Ramos (cell line): ENCODE measurements around the gene PPARA.

Experiments used
- in situ Hi-C: fragments of 300-500 bp; cut with MboI; formaldehyde crosslinking; loops from one replicate; pipeline ENCODE4 v1.14.3; 2022; ENCODE audit warnings: low sequenced_read_pairs; ENCODE audit not compliant: unreplicated experiment

The PPARA gene

DNA sequence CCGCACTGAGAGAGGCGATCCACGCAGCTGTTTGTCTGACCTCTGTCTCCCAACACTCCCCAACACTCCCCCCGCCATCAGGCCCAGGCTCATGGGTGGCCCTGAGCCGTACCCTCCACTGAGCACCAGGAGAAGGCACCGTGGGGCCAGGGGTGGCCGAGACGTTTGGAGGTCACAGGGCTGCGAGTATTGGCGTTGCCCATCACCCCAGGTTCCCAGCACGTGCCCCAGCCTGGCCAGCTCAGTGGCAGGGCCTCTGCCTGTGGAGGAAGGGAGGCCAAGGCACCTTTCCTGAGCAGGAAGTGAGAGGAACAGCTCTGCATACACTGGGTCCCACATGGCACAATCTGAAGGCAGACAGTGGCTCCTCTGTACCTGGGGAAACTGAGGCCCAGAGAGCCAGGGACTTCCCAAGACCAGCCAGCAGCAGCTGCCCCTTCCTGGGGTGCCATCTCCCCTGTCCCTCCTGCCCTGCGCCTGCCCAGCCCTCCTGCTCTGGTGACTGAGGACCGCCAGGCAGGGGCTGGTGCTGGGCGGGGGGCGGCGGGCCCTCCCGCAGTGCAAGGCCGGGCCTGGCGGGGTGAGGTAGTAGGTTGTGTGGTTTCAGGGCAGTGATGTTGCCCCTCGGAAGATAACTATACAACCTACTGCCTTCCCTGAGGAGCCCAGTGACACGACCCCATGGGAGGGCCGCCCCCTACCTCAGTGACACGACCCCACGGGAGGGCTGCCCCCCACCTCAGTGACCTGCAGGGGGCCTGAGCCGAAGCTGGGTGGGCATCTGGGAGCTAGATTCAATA, 37.0 kb upstream of the PPARA start:
- in situ Hi-C loops: loop anchor here (10.0 kb wide), 1 partner anchor 539 kb away; no protein-coding TSS in a partner anchor

GRCh38 chr22:46113910-46114517, 36.3 kb upstream of the PPARA start:
- in situ Hi-C loops: loop anchor here (10.0 kb wide), 1 partner anchor 539 kb away; no protein-coding TSS in a partner anchor

DNA sequence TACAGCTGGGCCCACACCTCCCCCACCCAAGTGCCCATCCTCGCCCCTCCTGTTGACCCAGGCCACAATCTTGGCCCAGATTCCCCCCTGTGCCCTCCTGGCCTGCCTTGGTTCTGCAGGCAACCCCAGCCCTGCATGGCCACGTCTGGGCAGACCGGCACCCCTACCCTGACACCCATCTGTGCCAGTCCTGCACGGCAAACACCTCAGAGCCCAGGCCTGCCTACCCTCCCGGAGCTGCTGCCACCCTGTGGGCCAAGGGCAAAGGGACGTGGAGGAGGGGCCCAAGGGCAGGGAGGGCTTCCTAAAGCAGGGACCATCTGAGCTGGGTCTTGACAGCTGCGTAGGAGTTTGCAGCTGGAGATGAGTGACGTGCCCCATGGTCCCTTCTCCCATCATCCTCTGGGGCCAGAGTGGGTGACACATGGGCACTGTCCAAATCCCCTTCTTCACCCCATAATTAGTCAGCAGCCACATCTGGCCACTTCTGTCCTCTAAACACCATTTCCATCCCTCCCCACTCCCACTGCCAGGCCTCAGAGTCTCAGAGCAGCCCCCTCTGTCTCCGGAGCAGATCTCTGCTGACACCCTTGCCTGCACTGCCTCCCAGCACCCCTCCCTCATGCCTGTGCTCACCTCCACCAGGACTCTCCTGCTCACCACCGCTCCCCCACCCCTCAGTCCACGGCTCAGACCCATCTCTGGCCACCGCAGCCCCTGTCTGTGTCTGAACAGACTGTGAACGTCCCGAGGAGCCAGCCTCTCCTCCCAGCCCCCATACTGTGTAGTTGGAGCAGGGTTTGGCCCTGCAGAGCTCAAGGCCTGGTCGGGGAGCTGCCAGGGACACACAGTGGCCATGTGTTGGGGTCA, 35.6 kb upstream of the PPARA start:
- in situ Hi-C loops: loop anchor here (5.0 to 10.0 kb wide), 2 partner anchors 107 to 540 kb away; no protein-coding TSS in a partner anchor

GRCh38 chr22:46115388-46115678, 35.0 kb upstream of the PPARA start:
- in situ Hi-C loops: loop anchor here (5.0 to 10.0 kb wide), 2 partner anchors 108 to 541 kb away; no protein-coding TSS in a partner anchor

DNA sequence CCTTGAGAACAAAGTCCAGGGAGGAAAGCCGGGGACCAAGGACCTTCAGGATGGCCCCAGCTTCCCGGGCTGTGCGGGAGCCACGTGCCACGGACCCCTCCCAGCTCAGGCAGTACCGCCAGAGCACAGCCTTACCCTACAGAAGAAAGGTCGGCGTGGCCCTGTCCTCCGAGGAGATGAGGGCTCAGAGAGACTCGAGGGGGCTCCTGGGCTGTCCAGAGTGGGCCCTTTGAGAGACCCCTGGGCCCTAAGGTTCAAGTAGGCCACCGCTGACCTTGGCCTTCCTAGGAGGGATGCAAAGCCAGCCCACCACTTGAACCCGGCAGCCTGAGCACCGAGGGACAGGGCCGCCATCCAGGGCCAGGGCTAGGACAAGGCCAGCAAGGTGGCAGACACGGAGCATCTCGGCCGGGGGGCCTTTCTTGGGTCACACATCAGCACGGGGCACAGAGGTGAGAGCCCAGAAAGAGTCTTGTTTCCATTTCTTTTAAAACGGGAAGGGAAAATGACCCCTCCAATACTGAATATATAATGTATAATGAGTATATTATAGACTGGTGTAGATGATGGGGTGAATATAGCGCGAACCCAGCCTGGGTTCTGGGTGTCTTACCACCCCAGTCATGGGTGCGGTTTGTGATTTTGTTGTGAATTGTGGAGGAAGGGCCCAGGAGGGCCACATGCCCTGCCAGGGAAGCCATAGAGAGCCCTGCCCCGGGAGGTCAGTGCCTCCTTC, 34.4 kb upstream of the PPARA start:
- in situ Hi-C loops: loop anchor here (5.0 to 10.0 kb wide), 2 partner anchors 109 to 541 kb away; no protein-coding TSS in a partner anchor

- in situ Hi-C loops: loop anchor here (5.0 to 10.0 kb wide), 2 partner anchors 109 to 542 kb away; no protein-coding TSS in a partner anchor
These were observed 33.8 kb upstream of the PPARA start for GRCh38 chr22:46116491-46116958.

- in situ Hi-C loops: loop anchor here (5.0 to 10.0 kb wide), 2 partner anchors 110 to 543 kb away; no protein-coding TSS in a partner anchor
These were observed 32.8 kb upstream of the PPARA start for GRCh38 chr22:46117206-46118199.

DNA sequence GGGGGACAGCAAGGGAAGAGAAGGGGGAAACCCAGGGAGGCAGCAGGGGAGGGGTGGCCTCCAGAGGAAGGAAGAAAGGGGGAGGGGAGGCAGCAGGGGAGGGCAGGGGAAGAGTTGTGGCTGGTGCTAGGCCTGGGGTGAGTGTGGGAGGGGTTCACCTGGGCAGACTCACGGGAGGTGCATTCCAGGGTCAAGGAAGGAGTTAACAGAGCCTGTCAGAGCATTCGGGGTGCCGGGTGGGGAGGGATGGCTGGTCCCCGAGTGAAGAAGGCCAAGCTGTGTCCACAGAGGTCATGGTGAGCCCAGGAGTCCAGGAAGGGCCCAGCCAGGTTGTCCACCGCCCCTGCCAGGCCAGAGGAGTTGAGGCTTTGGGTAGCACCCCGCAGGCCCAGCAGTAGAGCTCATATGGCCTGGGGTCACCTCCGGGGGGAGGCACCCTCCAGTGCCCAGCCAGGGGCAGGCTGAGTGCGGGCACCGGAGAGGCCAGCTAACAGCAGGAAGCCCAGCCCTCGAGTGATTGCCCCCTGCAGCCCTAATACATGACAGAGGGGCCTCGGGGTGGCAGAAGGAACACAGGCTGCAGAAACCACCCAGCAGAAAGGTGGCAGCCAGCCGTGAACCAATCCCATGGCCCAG, 31.1 kb upstream of the PPARA start:
- in situ Hi-C loops: loop anchor here (5.0 to 10.0 kb wide), 2 partner anchors 112 to 544 kb away; no protein-coding TSS in a partner anchor

DNA sequence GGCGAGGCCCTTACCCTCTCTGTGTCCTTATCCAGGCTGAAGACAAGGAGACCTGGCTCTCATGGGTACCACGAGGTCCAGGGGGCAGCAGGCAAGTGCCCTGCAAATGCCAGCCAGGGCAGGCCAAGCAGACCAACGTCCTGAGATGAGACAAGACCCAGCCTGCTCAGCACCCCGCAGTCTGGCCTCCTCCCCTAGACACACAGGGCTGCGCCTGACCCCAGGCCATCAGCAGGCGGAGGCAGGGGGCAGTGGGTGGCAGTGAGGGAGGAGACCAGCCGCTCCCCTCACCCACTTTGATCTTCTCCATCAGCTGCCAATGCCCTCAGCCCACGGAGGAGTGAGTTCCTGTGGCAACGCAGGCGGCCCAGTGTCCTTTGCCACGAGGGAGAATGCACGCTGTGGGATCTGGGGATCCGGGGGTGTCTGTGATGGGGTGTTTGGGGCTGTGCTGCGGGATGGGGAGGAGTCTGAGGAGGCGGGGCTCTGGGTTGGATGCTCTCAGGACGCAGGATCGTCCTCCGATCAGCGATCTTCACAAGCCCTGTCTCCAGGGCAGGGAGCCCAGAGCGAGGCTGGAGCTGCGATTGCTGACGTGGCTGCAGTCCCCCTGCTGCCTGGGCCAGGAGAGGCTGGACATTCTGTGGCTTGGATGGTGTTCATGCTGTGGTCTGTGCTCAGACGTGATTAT, 30.5 kb upstream of the PPARA start:
- in situ Hi-C loops: loop anchor here (5.0 to 10.0 kb wide), 4 partner anchors 113 to 545 kb away; no protein-coding TSS in a partner anchor

- in situ Hi-C loops: loop anchor here (5.0 kb wide), 2 partner anchors 197 to 422 kb away; no protein-coding TSS in a partner anchor
These were observed 29.9 kb upstream of the PPARA start for GRCh38 chr22:46120420-46120737.

DNA sequence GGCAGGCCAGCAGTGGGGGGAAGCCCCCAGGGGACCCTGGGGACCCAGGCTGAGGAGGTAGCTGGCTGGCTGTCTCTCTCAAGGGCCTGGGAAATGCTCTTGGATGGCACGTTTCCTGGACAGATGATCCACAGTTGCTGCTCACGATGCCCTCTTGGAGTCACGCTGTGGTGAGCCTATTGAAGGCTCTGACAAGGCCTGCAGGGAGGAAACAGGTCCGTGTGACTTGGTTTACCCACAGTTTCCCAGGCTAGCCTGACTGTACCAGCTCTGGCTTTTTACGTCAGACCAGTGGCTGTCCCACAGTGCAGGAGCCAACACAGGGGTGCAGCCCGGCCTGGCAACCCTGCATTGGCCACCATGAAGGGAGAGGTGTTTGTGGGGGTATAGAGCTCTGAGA, 29.2 kb upstream of the PPARA start:
- in situ Hi-C loops: loop anchor here (5.0 kb wide), 2 partner anchors 196 to 421 kb away; no protein-coding TSS in a partner anchor

- in situ Hi-C loops: loop anchor here (5.0 kb wide), 2 partner anchors 196 to 421 kb away; no protein-coding TSS in a partner anchor
These were observed 28.6 kb upstream of the PPARA start for GRCh38 chr22:46121523-46122287.

DNA sequence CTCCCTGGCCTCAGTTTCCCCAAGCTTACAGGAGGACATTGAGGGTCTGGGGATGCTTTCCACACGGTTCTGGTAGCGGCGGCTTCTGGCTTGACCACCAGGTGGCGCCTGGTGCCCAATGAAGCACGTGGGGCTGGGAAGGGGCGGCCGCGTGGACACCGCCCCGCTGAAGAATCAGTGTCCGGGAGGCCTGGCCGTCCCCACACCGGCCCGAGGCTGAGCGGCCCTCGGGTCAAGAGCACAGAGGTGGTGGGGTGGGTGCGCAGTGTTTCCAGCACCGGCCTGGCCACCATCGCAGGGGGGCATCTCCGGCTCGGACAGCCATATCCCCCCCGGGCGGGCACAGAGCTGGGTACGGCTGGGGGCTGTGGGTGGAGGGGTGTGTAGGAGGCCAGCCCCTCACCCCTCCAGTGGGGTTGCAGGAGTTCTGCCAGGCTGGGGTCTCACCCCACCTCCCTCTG, 27.8 kb upstream of the PPARA start:
- in situ Hi-C loops: loop anchor here (5.0 kb wide), 2 partner anchors 195 to 420 kb away; no protein-coding TSS in a partner anchor

GRCh38 chr22:46122980-46123693, 27.2 kb upstream of the PPARA start:
- in situ Hi-C loops: loop anchor here (5.0 kb wide), 2 partner anchors 194 to 419 kb away; no protein-coding TSS in a partner anchor

- in situ Hi-C loops: loop anchor here (5.0 kb wide), 2 partner anchors 193 to 418 kb away; no protein-coding TSS in a partner anchor
These were observed 26.5 kb upstream of the PPARA start for GRCh38 chr22:46123694-46124382.
